HG03097 (cell line): ENCODE measurements around the gene DTD2.
"Not testable (repeated sequence)": the region's sequence is repeated elsewhere in the genome, so short reads cannot be mapped to it uniquely, and the experiment has no call there.

Experiments
- ATAC-seq: cut with Tn5 transposase; IDR thresholded peaks from one replicate; pipeline ENCODE4 v1.9.1; 2021; ENCODE audit not compliant: unreplicated experiment, low FRiP score

Gene DTD2

GRCh38 chr14:31445703-31446102, 11.6 kb downstream of the DTD2 start:
- no peak for ATAC-seq

- ATAC-seq, result no peak
These were observed 15.0 kb downstream of the DTD2 start for GRCh38 chr14:31442284-31442683.

- no peak for ATAC-seq
These were observed 15.8 kb downstream of the DTD2 start for GRCh38 chr14:31441273-31442111.

GRCh38 chr14:31440280-31440679, 17.0 kb downstream of the DTD2 start:
- no peak for ATAC-seq

GRCh38 chr14:31439561-31439960, 17.7 kb downstream of the DTD2 start:
- no peak for ATAC-seq

GRCh38 chr14:31437045-31437691, 20.1 kb downstream of the DTD2 start:
- ATAC-seq, result not testable (repeated sequence)

- no peak for ATAC-seq
These were observed 22.0 kb downstream of the DTD2 start for GRCh38 chr14:31435276-31435675.

GRCh38 chr14:31430634-31431264, 26.6 kb downstream of the DTD2 start:
- no peak for ATAC-seq

- ATAC-seq, result no peak
These were observed 27.5 kb downstream of the DTD2 start for GRCh38 chr14:31429791-31430190.

GRCh38 chr14:31428011-31428410, 29.3 kb downstream of the DTD2 start:
- no peak for ATAC-seq

GRCh38 chr14:31426663-31427062, 30.6 kb downstream of the DTD2 start:
- no peak for ATAC-seq

- ATAC-seq, result no peak
These were observed 31.4 kb downstream of the DTD2 start for GRCh38 chr14:31425905-31426304.

GRCh38 chr14:31421200-31421599, 36.1 kb downstream of the DTD2 start:
- ATAC-seq, result no peak

GRCh38 chr14:31420319-31421111, 36.8 kb downstream of the DTD2 start, which contains the start of gene HEATR5A:
HEATR5A (minus strand) TSS chr14:31420550; CDS start chr14:31402975, 17,575 bp downstream.
- peak; percentile 98 for ATAC-seq

- peak; percentile 14 for ATAC-seq
These were observed 37.4 kb downstream of the DTD2 start for GRCh38 chr14:31419967-31420318.

- ATAC-seq, result no peak
These were observed 37.9 kb downstream of the DTD2 start for GRCh38 chr14:31419179-31419966.

GRCh38 chr14:31418440-31418839, 38.9 kb downstream of the DTD2 start:
- no peak for ATAC-seq

- no peak for ATAC-seq
These were observed 43.0 kb downstream of the DTD2 start for GRCh38 chr14:31414190-31414833.

GRCh38 chr14:31411218-31411727, 46.0 kb downstream of the DTD2 start:
- ATAC-seq, result no peak
